ENCODE results near the gene AKAP6. TPM values are rescaled to one million over a fixed set of nuclear protein-coding genes. Genes with fewer than 3 reads are reported as not detected.

Gene AKAP6
- polyA plus RNA-seq, 2 donors: 1.5 to 1.6 TPM

DNA sequence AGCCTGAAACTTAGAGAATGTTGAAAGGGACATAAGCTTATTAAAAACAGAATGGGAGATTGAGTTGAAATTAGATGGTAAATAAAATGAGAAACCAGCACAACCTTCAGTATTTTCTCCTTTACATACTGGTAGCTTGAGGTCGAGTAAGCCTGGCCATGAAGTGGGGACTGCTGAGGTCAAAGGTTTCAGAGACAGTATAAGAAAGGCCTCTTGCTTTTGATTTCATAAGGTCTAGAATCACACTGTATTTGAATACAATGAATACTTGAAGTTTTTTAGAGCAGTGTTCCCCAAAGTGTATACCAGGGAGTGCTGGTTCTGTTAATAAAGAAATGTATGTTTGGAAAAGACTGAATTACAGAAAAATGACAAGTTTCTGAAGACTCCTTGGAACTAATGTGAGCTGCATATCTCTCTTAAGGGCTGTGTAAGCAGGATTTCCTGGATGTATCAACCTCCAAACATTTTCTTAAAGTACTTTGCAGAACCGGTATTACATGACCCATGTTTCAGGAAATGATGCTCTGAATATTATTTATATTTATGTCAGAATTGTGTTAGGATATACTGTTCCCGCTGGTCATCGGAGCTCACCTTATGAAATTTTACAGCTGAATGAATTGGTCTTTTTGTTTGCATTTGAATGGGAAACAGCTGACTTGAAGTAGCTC, 85.0 kb downstream of the AKAP6 start:
- H3K4me3 ChIP-seq (ENCODE audit: low read depth in 1 of 2, low read length in 2 of 2): no peak overlapping the region
- no peaks in the 10 kb centered on the region for H3K4me1 ChIP-seq (ENCODE audit: control insufficient read depth in 2 of 2, insufficient read depth in 2 of 2, low read length in 1 of 2)
- H3K36me3 ChIP-seq (ENCODE audit: control insufficient read depth in 2 of 2, insufficient read depth in 2 of 2, low read length in 1 of 2): no peaks in the 10 kb centered on the region
- 37% methylated on average over 4 of the region's 4 CpGs for WGBS, 2 donors
- H3K27me3 ChIP-seq (ENCODE audit: control insufficient read depth in 1 of 2, insufficient read depth in 2 of 2, low read length in 2 of 2): no peaks in the 10 kb centered on the region
- no peaks in the 10 kb centered on the region for H3K9me3 ChIP-seq (ENCODE audit: control insufficient read depth in 2 of 2, insufficient read depth in 1 of 2, low read depth in 1 of 2, low read length in 1 of 2)
- peak overlapping the region; percentile 72 to 81 for H3K27ac ChIP-seq (ENCODE audit: low read depth in 2 of 2, low read length in 1 of 2)

- Histone ChIP-seq H3K27me3 (ENCODE audit: control insufficient read depth in 1 of 2, insufficient read depth in 2 of 2, low read length in 2 of 2) (no peaks in the 10 kb centered on the region), H3K4me1 (ENCODE audit: control insufficient read depth in 2 of 2, insufficient read depth in 2 of 2, low read length in 1 of 2) (no peaks in the 10 kb centered on the region), H3K27ac (ENCODE audit: low read depth in 2 of 2, low read length in 1 of 2) (peak overlapping the region in 1 of 2 donors; percentile 80), H3K9me3 (ENCODE audit: control insufficient read depth in 2 of 2, insufficient read depth in 1 of 2, low read depth in 1 of 2, low read length in 1 of 2) (no peaks in the 10 kb centered on the region), H3K36me3 (ENCODE audit: control insufficient read depth in 2 of 2, insufficient read depth in 2 of 2, low read length in 1 of 2) (no peaks in the 10 kb centered on the region), H3K4me3 (ENCODE audit: low read depth in 1 of 2, low read length in 2 of 2) (no peak overlapping the region)
- 30 to 51% methylated on average over 3 of the region's 3 CpGs for whole genome bisulfite sequencing, 2 donors
These were observed 85.7 kb downstream of the AKAP6 start for GRCh38 chr14:32414808-32415255.

GRCh38 chr14:32417956-32418552, 89.0 kb downstream of the AKAP6 start:
- peak overlapping the region; percentile 42 to 47 for H3K27ac ChIP-seq (ENCODE audit: low read depth in 2 of 2, low read length in 1 of 2)
- WGBS, 2 donors: 30 to 31% methylated on average over 4 of the region's 4 CpGs

GRCh38 chr14:32419429-32419828, 90.3 kb downstream of the AKAP6 start:
- no peaks in the 10 kb centered on the region for H3K27me3 ChIP-seq (ENCODE audit: control insufficient read depth in 1 of 2, insufficient read depth in 2 of 2, low read length in 2 of 2)
- no peaks in the 10 kb centered on the region for H3K36me3 ChIP-seq (ENCODE audit: control insufficient read depth in 2 of 2, insufficient read depth in 2 of 2, low read length in 1 of 2)
- no peak overlapping the region for H3K4me3 ChIP-seq (ENCODE audit: low read depth in 1 of 2, low read length in 2 of 2)
- H3K9me3 ChIP-seq (ENCODE audit: control insufficient read depth in 2 of 2, insufficient read depth in 1 of 2, low read depth in 1 of 2, low read length in 1 of 2): no peaks in the 10 kb centered on the region
- no peaks in the 10 kb centered on the region for H3K4me1 ChIP-seq (ENCODE audit: control insufficient read depth in 2 of 2, insufficient read depth in 2 of 2, low read length in 1 of 2)
- 48 to 58% methylated on average over 1 of the region's 1 CpG for WGBS, 2 donors
- H3K27ac ChIP-seq (ENCODE audit: low read depth in 2 of 2, low read length in 1 of 2): no peak overlapping the region

More at GRCh38 chr14:32417956-32418552, 89.0 kb downstream of the AKAP6 start:
- no peak overlapping the region for H3K4me3 ChIP-seq (ENCODE audit: low read depth in 1 of 2, low read length in 2 of 2)
- no peaks in the 10 kb centered on the region for H3K9me3 ChIP-seq (ENCODE audit: control insufficient read depth in 2 of 2, insufficient read depth in 1 of 2, low read depth in 1 of 2, low read length in 1 of 2)
- no peaks in the 10 kb centered on the region for H3K36me3 ChIP-seq (ENCODE audit: control insufficient read depth in 2 of 2, insufficient read depth in 2 of 2, low read length in 1 of 2)
- no peaks in the 10 kb centered on the region for H3K4me1 ChIP-seq (ENCODE audit: control insufficient read depth in 2 of 2, insufficient read depth in 2 of 2, low read length in 1 of 2)
- H3K27me3 ChIP-seq (ENCODE audit: control insufficient read depth in 1 of 2, insufficient read depth in 2 of 2, low read length in 2 of 2): no peaks in the 10 kb centered on the region

GRCh38 chr14:32421781-32422180, 92.7 kb downstream of the AKAP6 start:
- no peaks in the 10 kb centered on the region for H3K4me1 ChIP-seq (ENCODE audit: control insufficient read depth in 2 of 2, insufficient read depth in 2 of 2, low read length in 1 of 2)
- H3K4me3 ChIP-seq (ENCODE audit: low read depth in 1 of 2, low read length in 2 of 2): no peak overlapping the region
- WGBS, 2 donors: 77 to 92% methylated on average over 1 of the region's 1 CpG
- no peaks in the 10 kb centered on the region for H3K36me3 ChIP-seq (ENCODE audit: control insufficient read depth in 2 of 2, insufficient read depth in 2 of 2, low read length in 1 of 2)
- no peak overlapping the region for H3K27ac ChIP-seq (ENCODE audit: low read depth in 2 of 2, low read length in 1 of 2)
- H3K27me3 ChIP-seq (ENCODE audit: control insufficient read depth in 1 of 2, insufficient read depth in 2 of 2, low read length in 2 of 2): no peaks in the 10 kb centered on the region
- H3K9me3 ChIP-seq (ENCODE audit: control insufficient read depth in 2 of 2, insufficient read depth in 1 of 2, low read depth in 1 of 2, low read length in 1 of 2): no peaks in the 10 kb centered on the region

DNA sequence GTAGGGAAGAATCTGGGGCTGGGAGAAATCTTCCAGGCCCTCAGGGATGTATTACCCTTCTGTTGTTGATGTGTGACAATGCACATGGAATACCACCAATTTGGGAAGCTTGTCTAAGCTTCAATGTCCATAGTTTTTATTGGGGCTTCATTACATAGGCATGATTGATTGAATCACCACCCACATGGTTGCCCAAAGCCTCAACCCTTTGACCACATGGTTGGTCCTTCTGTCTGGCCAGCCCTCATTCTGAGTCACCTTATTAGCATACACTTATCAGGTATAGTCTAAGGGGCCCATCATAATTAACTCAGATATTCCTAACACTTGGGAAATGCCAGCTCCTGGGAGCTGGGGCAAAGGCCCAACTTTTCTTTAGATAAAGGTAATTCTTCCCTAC, 93.3 kb downstream of the AKAP6 start:
- Histone ChIP-seq H3K4me3 (ENCODE audit: low read depth in 1 of 2, low read length in 2 of 2) (no peak overlapping the region), H3K27ac (ENCODE audit: low read depth in 2 of 2, low read length in 1 of 2) (no peak overlapping the region), H3K4me1 (ENCODE audit: control insufficient read depth in 2 of 2, insufficient read depth in 2 of 2, low read length in 1 of 2) (peaks cover 0 to 2% of the 10 kb centered on the region in 2 donors), H3K27me3 (ENCODE audit: control insufficient read depth in 1 of 2, insufficient read depth in 2 of 2, low read length in 2 of 2) (no peaks in the 10 kb centered on the region), H3K36me3 (ENCODE audit: control insufficient read depth in 2 of 2, insufficient read depth in 2 of 2, low read length in 1 of 2) (no peaks in the 10 kb centered on the region), H3K9me3 (ENCODE audit: control insufficient read depth in 2 of 2, insufficient read depth in 1 of 2, low read depth in 1 of 2, low read length in 1 of 2) (no peaks in the 10 kb centered on the region)

- 50 to 77% methylated on average over 1 of the region's 1 CpG for WGBS, 2 donors
- no peak overlapping the region for H3K27ac ChIP-seq (ENCODE audit: low read depth in 2 of 2, low read length in 1 of 2)
- H3K4me1 ChIP-seq (ENCODE audit: control insufficient read depth in 2 of 2, insufficient read depth in 2 of 2, low read length in 1 of 2): peaks cover 0 to 2% of the 10 kb centered on the region in 2 donors
- H3K9me3 ChIP-seq (ENCODE audit: control insufficient read depth in 2 of 2, insufficient read depth in 1 of 2, low read depth in 1 of 2, low read length in 1 of 2): no peaks in the 10 kb centered on the region
- no peak overlapping the region for H3K4me3 ChIP-seq (ENCODE audit: low read depth in 1 of 2, low read length in 2 of 2)
- no peaks in the 10 kb centered on the region for H3K27me3 ChIP-seq (ENCODE audit: control insufficient read depth in 1 of 2, insufficient read depth in 2 of 2, low read length in 2 of 2)
- no peaks in the 10 kb centered on the region for H3K36me3 ChIP-seq (ENCODE audit: control insufficient read depth in 2 of 2, insufficient read depth in 2 of 2, low read length in 1 of 2)
These were observed 96.9 kb downstream of the AKAP6 start for GRCh38 chr14:32426028-32426427.

DNA sequence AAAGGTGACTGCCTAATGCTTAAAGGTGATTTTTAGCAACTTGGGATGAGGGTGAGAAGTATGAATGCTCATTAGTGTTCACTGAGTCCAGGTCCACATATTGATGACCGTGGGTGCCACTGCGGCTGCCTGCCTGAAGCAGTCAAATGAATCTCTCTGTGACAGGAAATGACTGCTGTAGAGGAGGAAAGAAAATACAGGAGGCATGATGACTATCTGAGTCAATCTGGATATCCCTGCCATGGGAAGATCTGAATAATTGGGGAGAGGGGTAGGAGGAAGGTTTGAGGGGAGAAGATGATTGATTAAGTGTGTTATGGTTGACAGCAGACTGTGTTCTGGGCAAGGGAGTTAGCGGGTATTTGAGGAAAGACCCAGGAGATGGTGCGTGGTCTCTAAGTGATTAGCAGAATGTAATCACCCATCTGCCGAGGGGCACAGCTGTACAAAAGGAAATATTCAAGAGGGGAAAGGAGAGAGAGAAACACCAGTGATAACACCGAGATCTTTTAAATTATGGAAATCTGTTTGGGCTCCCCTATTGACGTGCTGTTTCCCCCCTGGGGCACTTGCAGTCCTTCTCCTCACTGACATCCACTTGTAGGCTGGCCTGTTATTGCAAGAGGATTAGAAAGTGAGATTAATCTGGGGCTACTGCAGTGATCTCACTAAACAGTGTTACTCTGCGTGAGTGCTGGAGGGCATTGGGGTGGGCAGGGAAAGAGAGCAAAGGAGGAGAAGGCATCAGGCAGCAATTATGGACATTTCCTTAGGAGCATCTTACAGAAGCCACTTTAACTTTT, 97.7 kb downstream of the AKAP6 start:
- H3K9me3 ChIP-seq (ENCODE audit: control insufficient read depth in 2 of 2, insufficient read depth in 1 of 2, low read depth in 1 of 2, low read length in 1 of 2): no peaks in the 10 kb centered on the region
- WGBS, 2 donors: 67 to 76% methylated on average over 8 of the region's 8 CpGs
- H3K4me1 ChIP-seq (ENCODE audit: control insufficient read depth in 2 of 2, insufficient read depth in 2 of 2, low read length in 1 of 2): peaks cover 0 to 2% of the 10 kb centered on the region in 2 donors
- H3K36me3 ChIP-seq (ENCODE audit: control insufficient read depth in 2 of 2, insufficient read depth in 2 of 2, low read length in 1 of 2): no peaks in the 10 kb centered on the region
- H3K27ac ChIP-seq (ENCODE audit: low read depth in 2 of 2, low read length in 1 of 2): no peak overlapping the region
- H3K27me3 ChIP-seq (ENCODE audit: control insufficient read depth in 1 of 2, insufficient read depth in 2 of 2, low read length in 2 of 2): no peaks in the 10 kb centered on the region
- no peak overlapping the region for H3K4me3 ChIP-seq (ENCODE audit: low read depth in 1 of 2, low read length in 2 of 2)

- Histone ChIP-seq H3K9me3 (ENCODE audit: control insufficient read depth in 2 of 2, insufficient read depth in 1 of 2, low read depth in 1 of 2, low read length in 1 of 2) (no peaks in the 10 kb centered on the region), H3K27me3 (ENCODE audit: control insufficient read depth in 1 of 2, insufficient read depth in 2 of 2, low read length in 2 of 2) (no peaks in the 10 kb centered on the region), H3K4me1 (ENCODE audit: control insufficient read depth in 2 of 2, insufficient read depth in 2 of 2, low read length in 1 of 2) (peaks cover 0 to 2% of the 10 kb centered on the region in 2 donors), H3K36me3 (ENCODE audit: control insufficient read depth in 2 of 2, insufficient read depth in 2 of 2, low read length in 1 of 2) (no peaks in the 10 kb centered on the region), H3K27ac (ENCODE audit: low read depth in 2 of 2, low read length in 1 of 2) (peak overlapping the region in 1 of 2 donors; percentile 31), H3K4me3 (ENCODE audit: low read depth in 1 of 2, low read length in 2 of 2) (no peak overlapping the region)
- 52 to 62% methylated on average over 4 of the region's 4 CpGs for WGBS, 2 donors
These were observed 98.8 kb downstream of the AKAP6 start for GRCh38 chr14:32427726-32428528.

All from esophagus (tissue), 2 donors.